T-helper 1 cell (primary cell): ENCODE measurements around the gene UBE2O.

Experiments used
- DNase-seq, 5 donors: peaks; one replicate each; pipeline ENCODE4 v3.0.0-alpha.2; 2012 to 2020

Gene UBE2O

DNA sequence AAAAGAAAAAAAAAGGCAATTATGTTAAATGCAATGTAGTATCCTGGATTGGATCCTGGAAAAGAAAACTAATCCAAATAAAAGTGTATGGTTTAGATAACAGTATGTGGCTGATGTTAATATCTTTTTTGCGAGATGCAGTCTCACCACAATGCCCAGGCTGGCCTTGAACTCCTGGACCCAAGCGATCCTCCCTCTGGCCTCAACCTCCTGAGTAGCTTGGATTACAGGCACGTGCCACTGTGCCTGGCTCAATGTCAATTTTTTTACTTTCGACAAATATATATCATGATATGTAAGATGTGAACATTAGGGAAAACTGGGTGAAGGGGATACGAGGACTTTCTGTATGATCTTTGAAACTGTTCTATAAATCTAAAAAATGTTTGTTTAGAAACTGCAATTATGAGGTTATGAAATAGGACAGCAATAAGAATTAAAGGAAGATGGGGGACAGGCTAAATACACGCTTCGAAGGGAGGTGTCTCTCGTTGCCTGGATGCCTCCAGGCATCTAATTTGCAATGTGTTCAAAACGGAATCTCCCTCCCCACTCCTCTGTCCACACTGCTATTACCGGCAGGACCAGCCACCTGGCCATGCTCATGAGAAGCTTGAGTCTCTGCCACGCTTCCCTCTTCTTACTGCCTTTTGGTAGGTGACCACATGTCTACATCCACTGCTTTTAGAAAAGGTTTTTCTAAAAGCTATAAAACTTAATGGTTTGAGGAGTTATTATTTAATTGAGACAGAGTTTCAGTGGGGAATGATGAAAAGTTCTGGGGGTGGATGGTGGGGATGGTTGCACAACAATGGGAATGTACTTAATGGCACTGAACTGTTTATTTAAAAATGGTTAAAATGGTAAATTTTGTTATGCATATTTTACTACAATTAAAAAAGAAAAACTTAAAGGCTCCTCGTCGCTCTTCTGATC is 15.2 kb downstream of the UBE2O start:
- DNase-seq, result no peak

DNA sequence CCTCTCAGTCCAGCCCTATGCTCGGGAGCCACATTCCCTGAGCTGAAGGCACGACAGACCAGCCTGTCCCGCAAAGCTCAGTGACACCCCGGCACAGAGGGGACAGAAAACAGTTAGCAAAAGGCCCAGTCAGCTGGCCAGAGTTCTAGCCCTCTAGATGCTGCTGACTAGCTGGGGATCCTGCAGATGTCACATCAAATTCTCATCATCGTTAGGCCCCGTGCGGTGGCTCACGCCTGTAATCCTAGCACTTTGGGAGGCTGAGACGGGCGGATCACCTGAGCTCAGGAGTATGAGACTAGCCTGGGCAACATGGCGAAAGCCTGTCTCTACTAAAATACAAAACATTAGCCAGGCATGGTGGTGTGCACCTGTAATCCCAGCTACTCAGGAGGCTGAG is 17.2 kb downstream of the UBE2O start:
- no peak for DNase-seq

GRCh38 chr17:76434870-76435269 is 18.1 kb downstream of the UBE2O start:
- DNase-seq, result no peak

DNA sequence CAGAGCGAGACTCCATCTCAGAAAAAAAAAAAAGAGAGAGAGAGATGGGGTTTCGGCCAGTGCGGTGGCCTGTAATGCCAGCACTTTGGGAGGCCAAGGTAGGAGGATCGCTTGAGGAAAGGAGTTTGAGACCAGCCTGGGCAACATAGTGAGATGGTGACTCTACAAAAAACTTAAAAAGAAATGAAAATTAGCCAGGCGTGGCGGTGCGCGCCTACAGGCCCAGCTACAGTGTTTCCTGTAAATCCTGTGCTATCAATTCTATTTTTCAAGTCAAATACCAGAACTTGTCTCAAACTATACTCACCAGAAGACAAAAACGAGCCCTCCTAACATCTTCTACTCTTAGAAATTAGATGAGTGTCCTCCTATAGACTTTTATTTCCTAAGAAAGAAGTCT is 19.3 kb downstream of the UBE2O start:
- no peak for DNase-seq

- peak in 1 of 5 donors; percentile 15 for DNase-seq
These were observed 20.1 kb downstream of the UBE2O start for GRCh38 chr17:76432712-76433336.

GRCh38 chr17:76432004-76432403 is 20.9 kb downstream of the UBE2O start:
- DNase-seq, result no peak

DNA sequence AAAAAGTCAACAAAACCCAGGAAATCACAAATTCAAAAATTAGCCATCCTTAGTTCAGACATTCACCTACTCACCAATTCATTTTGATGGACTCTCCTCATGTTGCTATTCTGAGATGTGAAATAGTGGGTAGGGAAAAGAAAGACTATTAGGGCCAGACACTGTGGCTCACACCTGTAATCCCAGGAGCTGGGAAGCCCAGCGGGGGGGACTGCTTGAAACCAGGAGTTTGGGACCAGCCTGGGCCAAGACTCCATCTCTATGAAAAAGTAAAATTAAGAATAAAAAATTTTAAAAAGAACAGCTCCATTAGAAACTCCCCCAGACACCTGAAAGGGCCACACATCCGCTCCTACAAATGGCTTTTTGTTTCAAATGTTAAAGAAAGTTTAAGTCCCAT is 21.4 kb downstream of the UBE2O start:
- no peak for DNase-seq

- DNase-seq, result no peak
These were observed 24.4 kb downstream of the UBE2O start for GRCh38 chr17:76428511-76428910.

DNA sequence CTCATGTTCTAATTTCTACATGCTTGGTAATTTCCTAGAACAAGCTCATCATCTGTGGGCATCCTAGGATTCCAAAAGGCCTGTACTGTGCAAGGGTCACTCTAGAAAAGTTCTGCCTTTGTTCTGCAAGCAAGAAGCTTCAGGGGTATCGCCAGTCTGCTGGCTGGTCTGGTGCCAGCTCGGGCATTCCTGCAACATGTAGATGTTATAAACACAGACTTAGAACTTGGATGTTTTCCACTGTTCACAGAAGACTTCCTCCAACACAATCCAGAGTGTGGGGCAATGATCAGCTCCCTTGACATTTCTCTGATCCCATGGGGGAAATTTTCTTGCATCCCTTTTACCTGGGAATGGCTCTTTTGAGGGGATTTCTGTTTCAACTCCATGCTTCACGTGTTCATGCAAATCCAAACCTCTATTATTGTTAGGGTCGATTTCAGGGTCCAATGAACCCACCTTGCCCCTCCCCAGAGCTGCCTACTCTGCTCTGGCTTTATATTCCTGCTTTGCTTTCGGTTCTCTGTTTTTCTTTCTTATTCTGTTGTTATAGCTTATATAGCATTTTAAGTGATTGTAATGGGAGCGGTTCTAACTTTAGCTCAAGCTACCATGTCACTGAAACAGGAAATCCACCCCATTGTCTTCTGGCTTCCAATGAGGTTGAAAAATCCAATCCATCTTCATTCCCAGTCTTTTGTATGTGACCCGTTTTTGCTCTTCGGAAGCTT is 25.3 kb downstream of the UBE2O start:
- no peak for DNase-seq

DNA sequence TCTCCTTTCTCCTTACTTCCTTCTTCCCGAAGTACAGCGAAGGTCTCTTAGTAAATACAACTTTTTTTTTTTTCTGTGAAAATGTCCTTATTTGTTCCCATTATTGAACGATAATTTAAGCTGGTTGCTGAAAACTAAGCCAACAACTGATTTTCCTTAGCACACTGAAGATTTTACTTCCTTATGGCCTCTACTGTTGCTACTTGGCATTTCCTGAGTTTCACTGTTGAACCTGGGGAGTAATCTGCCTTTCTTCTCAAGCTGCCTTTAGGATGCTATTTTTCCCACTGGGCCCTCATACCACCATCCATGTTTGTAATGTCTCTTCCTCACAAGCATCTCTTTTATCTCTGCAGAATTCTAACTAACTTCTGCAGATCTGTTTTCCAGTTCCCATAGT is 26.1 kb downstream of the UBE2O start:
- DNase-seq, result no peak

GRCh38 chr17:76422860-76423259 is 30.1 kb downstream of the UBE2O start:
- DNase-seq, result no peak

- DNase-seq, result no peak
These were observed 30.5 kb downstream of the UBE2O start for GRCh38 chr17:76422406-76422805.

- DNase-seq, result no peak
These were observed 31.9 kb downstream of the UBE2O start for GRCh38 chr17:76421044-76421407.

GRCh38 chr17:76420356-76421043 is 32.5 kb downstream of the UBE2O start:
- no peak for DNase-seq

DNA sequence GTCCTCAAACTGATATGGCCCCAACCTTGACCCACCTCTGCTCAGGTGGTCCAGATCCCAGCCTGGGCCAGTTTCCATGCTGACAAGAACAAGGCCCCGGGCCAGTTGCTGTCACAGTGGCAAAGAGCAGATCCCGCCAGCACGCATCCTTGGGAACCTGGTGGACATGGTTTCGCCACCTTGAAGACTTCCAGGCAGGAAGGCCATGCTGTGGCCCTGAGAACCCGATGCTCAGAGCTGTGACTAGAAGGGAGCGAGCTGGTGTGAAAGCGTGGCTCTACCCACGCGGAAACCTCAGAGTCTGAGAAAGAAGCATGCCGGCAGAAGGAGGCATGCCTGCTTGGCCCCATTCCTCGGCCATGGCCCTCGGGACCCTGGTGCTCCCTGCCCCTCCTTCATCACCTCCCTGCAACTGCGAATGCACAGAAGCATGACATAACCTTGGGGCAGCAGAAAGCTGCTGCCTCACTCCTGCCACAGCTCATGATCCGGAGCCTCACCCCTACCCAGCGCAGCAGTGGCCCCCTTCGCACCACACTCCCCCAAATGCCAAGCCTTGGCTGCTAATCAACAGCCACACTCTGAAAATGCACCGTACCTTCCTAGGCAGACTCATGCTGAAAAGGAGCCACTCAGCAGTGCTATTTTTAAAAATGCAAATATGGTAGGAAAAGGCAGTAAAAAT is 33.2 kb downstream of the UBE2O start:
- DNase-seq, result no peak

DNA sequence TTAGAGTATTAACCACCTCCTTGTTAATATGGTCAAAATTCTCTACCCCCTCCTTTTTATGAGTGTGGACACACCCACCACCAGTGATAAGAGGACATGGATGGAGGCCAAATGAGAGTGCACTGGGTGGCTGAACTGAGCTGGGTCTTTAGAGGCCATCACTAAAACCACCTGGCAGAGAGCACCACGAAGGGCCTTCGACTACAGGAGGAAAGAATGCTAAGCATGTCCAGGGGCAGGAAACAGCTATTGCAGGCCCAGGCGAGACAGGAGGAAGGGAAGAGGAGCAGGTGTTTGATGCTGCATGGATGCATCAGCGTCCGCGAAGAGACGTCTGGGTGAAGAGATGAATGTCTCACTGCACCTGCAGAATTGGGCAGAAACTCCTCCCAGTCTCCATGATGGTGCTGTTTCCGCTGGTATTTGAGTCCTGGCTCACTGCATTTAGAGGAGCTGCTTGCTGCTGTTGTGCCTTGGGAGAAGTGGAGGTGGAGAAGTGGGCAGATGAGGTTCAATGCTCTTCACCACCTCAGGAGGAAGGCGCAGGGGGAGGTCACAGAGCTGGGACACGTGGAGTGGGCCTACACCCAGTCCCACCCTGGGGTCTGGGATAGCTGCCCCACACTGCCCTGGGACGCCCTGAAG is 35.3 kb downstream of the UBE2O start:
- DNase-seq, result no peak

DNA sequence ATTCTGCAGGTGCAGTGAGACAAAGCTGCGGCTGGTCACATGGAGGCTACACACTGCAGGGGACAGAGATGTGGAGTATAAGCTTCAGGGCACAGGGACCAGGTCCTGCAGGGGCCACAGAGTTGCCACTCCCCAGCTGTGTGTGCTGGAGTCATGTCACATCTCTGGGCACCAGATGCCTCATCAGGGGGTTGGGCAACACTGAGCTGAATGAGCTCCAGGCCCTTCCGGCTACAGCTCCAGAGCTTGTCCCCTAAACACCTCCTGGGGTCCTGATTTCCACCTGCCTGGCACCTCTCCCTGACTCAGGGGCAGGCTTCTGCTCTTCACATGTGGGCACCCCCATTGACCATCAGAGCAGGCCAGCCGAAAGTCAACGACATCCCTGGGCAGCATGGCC is 36.1 kb downstream of the UBE2O start:
- no peak for DNase-seq

- DNase-seq, result no peak
These were observed 36.5 kb downstream of the UBE2O start for GRCh38 chr17:76416457-76416856.

DNA sequence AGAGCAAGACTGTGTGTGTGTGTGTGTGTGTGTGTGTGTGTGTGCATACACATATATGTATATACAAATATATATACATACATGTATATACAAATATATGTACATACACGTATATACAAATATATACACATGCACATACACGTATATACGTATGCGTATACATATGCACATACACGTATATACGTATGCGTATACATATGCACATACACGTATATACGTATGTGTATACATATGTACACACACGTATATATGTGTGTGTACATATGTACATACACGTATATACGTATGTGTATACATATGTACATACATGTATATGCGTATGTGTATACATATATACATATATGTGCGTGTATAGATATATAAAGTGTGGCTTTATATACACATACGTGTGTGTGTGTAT is 37.2 kb downstream of the UBE2O start:
- DNase-seq, result no peak

GRCh38 chr17:76414334-76415295 is 38.3 kb downstream of the UBE2O start:
- DNase-seq, result no peak

- DNase-seq, result no peak
These were observed 41.7 kb downstream of the UBE2O start for GRCh38 chr17:76411247-76411646.
